HG02852 (cell line): ENCODE data around the gene PP2D1.
"Not testable (repeated sequence)": the region's sequence is repeated elsewhere in the genome, so short reads cannot be mapped to it uniquely, and the experiment has no call there.

Experiments
- ATAC-seq: cut with Tn5 transposase; IDR thresholded peaks from one replicate; pipeline ENCODE4 v1.9.1; 2021; ENCODE audit warnings: mild to moderate bottlenecking, moderate library complexity; ENCODE audit not compliant: unreplicated experiment

Gene PP2D1

GRCh38 chr3:20040548-20041196 lies 28.6 kb upstream of the PP2D1 start:
- peak; percentile 40 for ATAC-seq

GRCh38 chr3:20039765-20040547 lies 27.9 kb upstream of the PP2D1 start, which contains the start of gene KAT2B:
Gene KAT2B (plus strand): TSS chr3:20040446. CDS start chr3:20040478, 32 bp downstream.
- ATAC-seq = peak; percentile 53

GRCh38 chr3:20039466-20039764 lies 27.4 kb upstream of the PP2D1 start:
- ATAC-seq = no peak

- no peak for ATAC-seq
Measured at GRCh38 chr3:20038699-20039465, 26.8 kb upstream of the PP2D1 start.

- ATAC-seq = no peak
Measured at GRCh38 chr3:20037255-20037996, 25.4 kb upstream of the PP2D1 start.

DNA sequence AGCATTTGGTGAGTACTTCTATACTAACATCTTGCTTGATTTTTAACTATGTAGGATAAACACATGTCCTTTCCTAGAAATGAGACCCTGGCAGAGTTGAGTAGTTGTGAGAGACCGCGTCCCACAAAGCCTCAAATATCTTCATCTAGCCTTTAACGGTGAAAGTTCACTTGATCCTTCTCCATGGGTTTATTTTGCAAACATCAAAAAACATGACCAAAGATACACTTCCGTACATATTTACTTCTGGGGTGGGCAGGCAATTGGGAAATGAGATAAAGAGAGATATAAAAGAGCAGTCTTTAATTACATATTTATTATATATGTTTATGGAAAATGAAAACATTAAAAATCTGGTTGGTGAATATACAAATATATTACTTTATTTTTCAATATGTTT lies 23.0 kb upstream of the PP2D1 start:
- no peak for ATAC-seq

DNA sequence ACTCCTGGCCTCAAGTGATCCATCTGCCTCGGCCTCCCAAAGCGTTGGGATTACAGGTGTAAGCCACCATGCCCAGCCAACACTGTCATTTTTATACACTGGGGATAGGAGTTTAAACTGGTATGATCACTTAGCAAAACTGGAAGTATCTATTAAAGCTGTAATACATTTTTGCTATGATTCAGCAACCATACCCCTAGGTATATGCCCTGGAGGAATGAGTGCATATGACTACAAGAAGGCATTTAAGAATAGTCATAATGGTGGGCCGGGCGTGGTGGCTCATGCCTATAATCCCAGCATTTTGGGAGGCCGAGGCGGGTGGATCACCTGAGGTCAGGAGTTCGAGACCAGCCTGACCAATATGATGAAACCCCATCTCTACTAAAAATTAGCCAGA lies 19.9 kb upstream of the PP2D1 start:
- ATAC-seq = not testable (repeated sequence)

- no peak for ATAC-seq
Measured at GRCh38 chr3:20028905-20029331, 16.9 kb upstream of the PP2D1 start.

- no peak for ATAC-seq
Measured at GRCh38 chr3:20027136-20027535, 15.1 kb upstream of the PP2D1 start.

DNA sequence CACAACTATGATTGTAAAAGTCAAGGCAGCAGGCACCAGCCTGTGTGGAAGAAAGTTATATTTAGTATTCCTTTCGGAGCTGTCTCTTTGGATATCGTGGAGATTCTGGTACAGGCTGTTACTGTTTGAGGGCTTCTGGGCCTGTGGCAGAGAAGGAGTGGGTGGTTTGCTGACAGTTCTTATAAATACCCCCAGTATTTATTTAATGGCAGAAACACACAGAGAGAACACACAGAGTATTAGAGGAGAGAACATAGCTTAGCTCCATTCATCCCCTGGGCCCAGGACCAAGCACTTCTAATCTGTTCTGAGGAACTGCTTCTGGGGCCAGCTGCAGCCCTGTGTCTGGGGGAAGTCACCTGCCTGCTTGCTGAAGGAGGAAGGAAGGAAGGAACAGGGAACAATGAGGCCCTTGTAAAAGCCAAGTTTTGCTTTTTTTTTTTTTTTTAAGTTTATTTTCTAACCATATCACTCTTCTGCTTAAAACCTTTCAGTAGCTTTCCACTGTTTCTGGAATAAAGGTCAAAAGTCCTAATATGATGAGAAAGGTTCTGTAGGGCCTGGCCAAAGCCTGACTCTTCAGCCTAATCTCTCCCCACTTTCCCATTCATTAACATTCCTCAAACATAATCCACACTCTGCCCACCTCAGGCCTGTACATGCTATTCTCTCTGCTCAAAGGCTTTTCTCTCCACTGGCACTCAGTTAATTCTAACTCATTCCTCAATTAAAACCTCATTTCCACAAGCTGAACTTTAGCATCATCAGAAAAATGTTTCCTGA lies 11.8 kb upstream of the PP2D1 start:
- no peak for ATAC-seq

- ATAC-seq = no peak
Measured at GRCh38 chr3:20022954-20023622, 11.0 kb upstream of the PP2D1 start.

- ATAC-seq = not testable (repeated sequence)
Measured at GRCh38 chr3:20016076-20016475, 4.0 kb upstream of the PP2D1 start.

DNA sequence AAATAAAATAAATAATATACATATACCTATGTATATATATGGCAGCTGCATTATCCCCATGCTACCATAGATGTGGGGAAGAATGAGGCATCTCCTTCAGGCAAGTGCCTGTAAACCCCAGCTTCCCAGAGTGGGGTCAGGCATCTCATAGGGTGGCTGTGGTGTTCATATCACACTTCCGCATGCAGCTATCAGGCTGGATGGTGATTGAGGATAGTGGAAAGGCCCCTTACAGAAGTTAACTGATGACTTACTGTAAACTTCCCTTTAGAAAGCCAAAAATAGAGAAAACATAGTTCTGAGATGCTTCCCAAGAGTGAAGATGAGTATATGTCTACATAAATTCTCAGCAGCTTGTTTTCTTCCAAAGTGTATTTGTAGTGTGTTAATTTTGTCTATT lies 3.5 kb upstream of the PP2D1 start:
- no peak for ATAC-seq

DNA sequence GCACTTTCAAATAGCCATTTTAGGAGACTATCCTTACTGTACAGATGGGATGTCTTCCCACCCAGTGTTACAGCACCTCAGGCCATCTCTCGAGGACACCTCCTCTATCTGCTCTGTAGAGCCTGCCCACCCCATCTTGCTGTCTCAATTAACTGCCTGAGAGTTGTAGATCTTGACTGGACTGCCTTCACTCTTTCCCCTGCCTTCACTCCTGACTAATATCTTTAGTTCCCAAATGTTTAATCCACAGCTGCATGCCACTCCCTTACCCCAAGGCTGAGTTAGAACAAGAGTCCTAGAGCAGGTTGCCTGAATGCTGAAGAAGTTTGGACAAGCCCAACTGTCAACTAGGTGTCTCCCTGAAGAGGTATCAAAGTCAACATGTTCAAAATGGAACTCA lies 1.3 kb upstream of the PP2D1 start:
- ATAC-seq = no peak

DNA sequence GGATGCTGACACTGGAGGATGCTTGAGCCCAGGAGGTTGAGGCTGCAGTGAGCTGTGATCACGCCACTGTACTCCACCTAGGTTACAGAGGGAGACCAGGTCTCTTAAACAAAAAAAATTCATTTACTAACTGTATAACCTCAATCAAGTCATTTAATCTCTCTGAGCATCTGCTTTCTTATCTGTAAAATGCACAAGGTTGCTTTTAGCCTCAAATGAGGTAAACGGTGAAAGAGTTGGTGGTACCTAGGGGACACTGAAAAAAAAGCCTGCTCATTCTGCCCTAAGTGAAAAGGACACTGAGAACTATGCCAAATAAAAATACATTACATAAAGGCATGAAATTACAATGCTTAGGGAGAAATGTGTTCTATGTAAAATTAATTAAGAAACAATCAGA lies 3.4 kb downstream of the PP2D1 start:
- no peak for ATAC-seq

DNA sequence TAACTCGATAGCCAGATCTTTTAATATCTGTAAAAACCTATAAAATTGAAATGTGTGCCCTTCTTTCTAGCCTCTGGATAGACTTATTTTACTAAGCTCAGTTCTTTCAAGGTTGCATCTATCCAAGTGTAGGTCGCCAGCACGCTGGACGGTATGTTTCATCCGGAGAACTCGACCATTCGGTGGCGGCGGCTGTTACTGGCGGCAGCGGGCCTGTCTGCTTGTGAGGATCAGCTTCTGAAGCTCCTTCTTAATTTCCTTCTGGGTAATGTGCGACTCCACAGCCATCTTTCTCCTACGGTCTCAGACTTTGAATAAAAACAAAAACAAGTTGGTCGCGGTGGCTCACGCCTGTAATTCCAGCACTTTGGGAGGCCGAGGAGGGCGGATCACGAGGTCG lies 4.1 kb downstream of the PP2D1 start:
- ATAC-seq = no peak

- ATAC-seq = no peak
Measured at GRCh38 chr3:20001932-20002331, 10.1 kb downstream of the PP2D1 start.

DNA sequence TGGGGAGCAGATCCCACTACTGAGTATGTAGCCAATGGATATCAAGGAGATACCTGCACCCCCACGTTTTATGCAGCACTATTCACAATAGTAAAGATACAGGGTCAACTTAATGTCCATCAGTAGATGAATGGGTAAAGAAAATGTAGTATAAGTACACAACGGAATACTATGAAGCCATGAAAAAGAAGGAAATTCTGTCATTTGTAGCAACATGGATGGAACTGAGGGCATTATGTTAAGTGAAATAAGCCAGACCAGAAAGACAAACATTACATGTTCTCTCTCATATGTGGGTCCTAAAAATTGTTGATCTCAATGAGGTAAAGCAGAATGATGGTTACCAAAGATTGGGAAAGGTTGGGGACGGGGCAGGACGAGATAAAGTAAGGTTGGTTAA lies 14.6 kb downstream of the PP2D1 start:
- ATAC-seq = no peak

- ATAC-seq = no peak
Measured at GRCh38 chr3:19994796-19995195, 17.3 kb downstream of the PP2D1 start.

DNA sequence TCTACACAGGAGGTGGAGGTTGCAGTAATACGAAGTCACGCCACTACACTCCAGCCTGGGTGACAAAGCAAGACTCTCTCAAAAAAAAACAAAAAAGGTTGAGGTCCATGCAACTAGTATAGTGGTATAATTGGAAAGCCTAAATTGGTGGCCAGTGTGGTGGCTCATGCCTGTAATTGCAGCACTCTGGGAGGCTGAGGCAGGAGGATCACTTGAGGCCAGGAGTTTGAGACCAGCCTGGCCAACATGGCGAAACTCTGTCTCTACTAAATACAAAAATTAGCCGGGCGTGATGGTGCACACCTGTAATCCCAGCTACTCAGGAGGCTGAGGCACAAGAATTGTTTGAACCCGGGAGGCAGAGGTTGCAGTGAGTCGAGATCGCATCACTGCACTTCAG lies 23.2 kb downstream of the PP2D1 start:
- not testable (repeated sequence) for ATAC-seq
